Cardiac fibroblast (primary cell): ENCODE data around the gene MYBPHL.

ENCODE experiments used
- DNase-seq, 2 donors: peaks; one replicate each; pipeline versions ENCODE4 v3.0.0 to v3.0.0-alpha.2; 2010; ENCODE audit warnings: low read depth in 2 of 2
- H3K4me3 ChIP-seq, 2 donors: replicated peaks in 1 of 2; 1 replicate in 1 of 2; 2 replicates in 1 of 2; pipeline ENCODE4 v1.5.1; 2011; ENCODE audit warnings: low read depth in 2 of 2, low read length in 2 of 2, mild to moderate bottlenecking in 2 of 2, moderate library complexity in 1 of 2
- TF ChIP-seq, protein P1 (sequence below): IDR thresholded peaks from one replicate; pipeline ENCODE4 v1.5.1; 2011; ENCODE audit warnings: low read depth, mild to moderate bottlenecking, low read length, inconsistent platforms

Gene MYBPHL, protein sequence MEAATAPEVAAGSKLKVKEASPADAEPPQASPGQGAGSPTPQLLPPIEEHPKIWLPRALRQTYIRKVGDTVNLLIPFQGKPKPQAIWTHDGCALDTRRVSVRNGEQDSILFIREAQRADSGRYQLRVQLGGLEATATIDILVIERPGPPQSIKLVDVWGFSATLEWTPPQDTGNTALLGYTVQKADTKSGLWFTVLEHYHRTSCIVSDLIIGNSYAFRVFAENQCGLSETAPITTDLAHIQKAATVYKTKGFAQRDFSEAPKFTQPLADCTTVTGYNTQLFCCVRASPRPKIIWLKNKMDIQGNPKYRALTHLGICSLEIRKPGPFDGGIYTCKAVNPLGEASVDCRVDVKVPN

DNA sequence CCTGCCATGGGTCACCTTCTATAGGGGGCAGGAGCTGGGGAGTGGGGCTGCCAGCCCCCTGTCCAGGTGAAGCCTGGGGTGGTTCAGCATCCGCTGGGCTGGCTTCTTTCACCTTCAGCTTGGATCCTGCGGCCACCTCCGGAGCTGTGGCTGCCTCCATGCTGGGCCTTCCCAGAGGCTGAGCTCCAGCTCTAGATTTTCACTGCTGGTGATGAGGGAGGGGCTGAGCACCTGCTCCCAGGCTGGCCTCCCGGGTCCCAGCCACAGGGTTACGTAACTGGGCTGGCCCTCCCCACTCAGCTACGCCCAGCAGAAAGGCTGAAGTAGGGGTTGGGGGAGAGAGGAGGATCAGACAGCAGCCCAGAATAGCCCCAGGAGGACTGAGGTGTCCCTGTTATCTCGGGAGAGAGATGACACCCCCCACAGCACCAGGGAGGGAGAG lies at the start of gene MYBPHL:
TSS of gene MYBPHL (minus strand) at position 180 of the 442 bp plus-strand sequence. CDS start at position 160, 20 bp downstream.
- TF ChIP-seq, protein P1, sequence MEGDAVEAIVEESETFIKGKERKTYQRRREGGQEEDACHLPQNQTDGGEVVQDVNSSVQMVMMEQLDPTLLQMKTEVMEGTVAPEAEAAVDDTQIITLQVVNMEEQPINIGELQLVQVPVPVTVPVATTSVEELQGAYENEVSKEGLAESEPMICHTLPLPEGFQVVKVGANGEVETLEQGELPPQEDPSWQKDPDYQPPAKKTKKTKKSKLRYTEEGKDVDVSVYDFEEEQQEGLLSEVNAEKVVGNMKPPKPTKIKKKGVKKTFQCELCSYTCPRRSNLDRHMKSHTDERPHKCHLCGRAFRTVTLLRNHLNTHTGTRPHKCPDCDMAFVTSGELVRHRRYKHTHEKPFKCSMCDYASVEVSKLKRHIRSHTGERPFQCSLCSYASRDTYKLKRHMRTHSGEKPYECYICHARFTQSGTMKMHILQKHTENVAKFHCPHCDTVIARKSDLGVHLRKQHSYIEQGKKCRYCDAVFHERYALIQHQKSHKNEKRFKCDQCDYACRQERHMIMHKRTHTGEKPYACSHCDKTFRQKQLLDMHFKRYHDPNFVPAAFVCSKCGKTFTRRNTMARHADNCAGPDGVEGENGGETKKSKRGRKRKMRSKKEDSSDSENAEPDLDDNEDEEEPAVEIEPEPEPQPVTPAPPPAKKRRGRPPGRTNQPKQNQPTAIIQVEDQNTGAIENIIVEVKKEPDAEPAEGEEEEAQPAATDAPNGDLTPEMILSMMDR: no peak
- no peak for DNase-seq
- no peak within 1 kb of the TSS for H3K4me3 ChIP-seq

DNA sequence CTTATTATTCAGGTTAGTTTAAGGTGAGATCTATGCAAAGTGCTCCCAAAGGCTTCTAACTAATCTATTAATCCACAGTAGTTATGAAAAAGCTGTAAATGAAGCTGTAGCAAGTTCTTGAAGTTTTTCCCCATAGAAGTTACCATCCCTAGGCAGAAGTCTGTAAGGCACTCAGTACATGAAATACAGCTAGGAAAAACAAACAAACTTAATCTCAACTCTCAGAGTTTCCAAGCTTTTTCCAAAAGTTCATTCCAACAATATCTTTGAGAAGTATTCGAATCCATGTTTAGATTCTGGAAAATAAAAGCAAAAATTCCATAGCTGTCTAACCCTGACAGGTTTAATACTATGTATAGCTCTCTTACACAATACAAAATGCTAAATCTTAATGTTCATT lies 49.7 kb upstream of the MYBPHL start:
- TF ChIP-seq, protein P1: no peak
- DNase-seq: no peak
- H3K4me3 ChIP-seq: no peak overlapping the region

DNA sequence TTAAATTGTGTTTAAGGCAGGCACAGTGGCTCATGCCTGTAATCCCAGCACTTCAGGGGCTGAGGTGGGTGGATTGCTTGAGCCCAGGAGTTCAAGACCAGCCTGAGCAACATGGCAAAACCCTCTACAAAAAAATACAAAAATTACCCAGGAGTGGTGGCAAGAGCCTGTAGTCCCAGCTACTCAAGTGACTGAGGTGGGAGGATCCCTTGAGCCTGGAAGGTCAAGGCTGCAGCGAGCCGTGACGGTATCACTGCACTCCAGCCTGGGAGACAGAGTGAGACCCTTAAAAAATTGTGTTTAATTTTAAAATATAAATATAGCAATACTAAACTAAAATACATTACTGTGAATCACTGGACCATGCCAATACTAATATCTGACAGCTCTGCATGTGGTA lies 48.1 kb upstream of the MYBPHL start:
- no peak for DNase-seq
- TF ChIP-seq, protein P1: no peak
- no peak overlapping the region for H3K4me3 ChIP-seq

DNA sequence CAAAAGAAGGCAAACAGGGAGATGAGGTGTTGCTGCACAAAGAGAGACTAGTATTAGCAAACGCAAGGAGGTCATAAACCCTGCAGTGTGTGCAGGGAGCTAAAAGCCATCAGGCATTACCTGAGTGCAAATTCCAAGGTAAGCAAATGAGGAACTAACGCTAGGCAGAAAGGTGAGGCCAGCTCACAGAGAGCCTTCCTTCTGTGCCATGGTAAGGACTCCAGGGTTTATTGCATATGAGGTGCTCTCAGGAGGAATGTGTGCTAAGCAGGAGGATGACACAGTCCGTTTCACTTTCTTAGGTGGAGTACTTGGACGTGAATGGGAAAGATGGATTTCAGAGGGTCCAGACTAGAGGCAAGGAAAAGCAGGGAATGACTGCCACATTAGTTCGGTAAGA lies 44.6 kb upstream of the MYBPHL start:
- TF ChIP-seq, protein P1: no peak

DNA sequence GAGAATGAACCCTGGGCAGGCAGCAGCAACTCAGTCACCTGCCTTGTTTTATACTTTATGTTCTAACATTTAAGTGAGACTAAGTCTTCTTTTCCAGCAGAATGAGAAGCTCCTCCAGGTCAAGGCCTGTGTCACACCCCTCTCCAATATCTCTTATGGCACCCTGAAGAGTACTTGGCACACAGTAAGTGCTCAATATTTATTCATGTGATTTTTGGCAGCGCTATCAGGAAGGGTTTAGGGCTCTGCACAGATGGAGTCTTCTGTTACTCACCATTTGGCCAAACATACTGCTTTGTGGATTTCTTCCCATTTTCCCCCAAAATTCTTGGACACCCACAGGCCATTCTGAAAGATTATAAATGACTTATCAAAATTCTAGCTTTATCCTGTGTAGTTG lies 43.8 kb upstream of the MYBPHL start:
- H3K4me3 ChIP-seq: no peak overlapping the region
- TF ChIP-seq, protein P1: no peak
- DNase-seq: no peak

More for the DNA sequence above, 44.6 kb upstream of the MYBPHL start:
- DNase-seq: no peak
- no peak overlapping the region for H3K4me3 ChIP-seq

DNA sequence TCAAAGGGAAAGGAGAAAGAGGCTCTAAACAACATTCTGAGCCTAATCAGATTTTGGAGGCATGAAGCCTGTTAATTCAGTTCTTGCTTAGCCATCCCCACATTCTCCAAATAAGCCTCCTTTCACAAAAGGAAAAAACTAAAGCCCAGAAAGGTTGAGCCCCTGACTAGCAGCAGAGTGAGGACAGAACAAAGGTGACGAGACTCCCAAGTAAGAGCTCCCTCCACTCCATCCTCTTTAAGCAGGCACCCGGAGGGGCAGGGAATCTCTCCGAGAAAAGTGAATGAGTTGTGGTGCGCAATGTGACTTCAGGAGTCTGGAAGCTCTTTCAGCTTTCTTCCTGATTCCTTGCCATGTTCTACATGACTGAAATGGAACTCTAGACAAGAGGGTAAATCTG lies 43.4 kb upstream of the MYBPHL start:
- TF ChIP-seq, protein P1: no peak
- DNase-seq: no peak
- no peak overlapping the region for H3K4me3 ChIP-seq
